GM12878 (cell line): ENCODE measurements around the gene TEC. TPM values are rescaled to one million over a fixed set of nuclear protein-coding genes. Genes with fewer than 3 reads are reported as not detected.
"Not testable (repeated sequence)": the region's sequence is repeated elsewhere in the genome, so short reads cannot be mapped to it uniquely, and the experiment has no call there.

Experiments
- ATAC-seq: fragments of 200-7000 bp; cut with Tn5 transposase; 3 replicates; pipeline ENCODE4 v1.9.1; 2020; ENCODE audit warnings: mild to moderate bottlenecking, moderate library complexity
- BruUV-seq: library from RNA; stranded (reverse); fragments of 400-500 nt; replicated peaks from 2 replicates; lab custom pipeline; 2021; lab: Mats Ljungman, UMichigan
- CTCF ChIA-PET: fragments of 300-600 bp; sonication (Branson Sonifier 250); formaldehyde crosslinking; extraction: SDS; loops from one replicate; lab custom pipeline; 2021; ENCODE audit warnings: inconsistent platforms; lab: Yijun Ruan, JAX
- POLR2A ChIA-PET: fragments of 350-600 bp; formaldehyde crosslinking; extraction: SDS; loops from one replicate; lab custom pipeline; 2021; ENCODE audit warnings: inconsistent platforms; lab: Charles Lee
- RAD21 ChIA-PET: fragments of 300-600 bp; sonication (Branson Sonifier 250); formaldehyde crosslinking; loops from one replicate; lab custom pipeline; 2023; ENCODE audit warnings: antibody characterized with exemption; ENCODE audit not compliant: unreplicated experiment; lab: Charles Lee
- SMC1A ChIA-PET: fragments of 300-600 bp; sonication (Branson Sonifier 250); formaldehyde crosslinking; loops from one replicate; lab custom pipeline; 2023; ENCODE audit not compliant: unreplicated experiment, uncharacterized antibody; lab: Charles Lee
- DNase-seq: peaks from one replicate; pipeline ENCODE4 v3.0.0-alpha.2; 2011; ENCODE audit warnings: low read depth, low spot score
- FAIRE-seq: peaks from 3 replicates; lab custom pipeline; 2011; peaks lifted over from hg19 to GRCh38; lab: Jason Lieb, UNC
- H2AFZ ChIP-seq: 2 replicates; pipeline ENCODE4 v1.6.0; 2011; ENCODE audit warnings: low read depth, low read length, control low read depth; ENCODE audit not compliant: control insufficient read depth
- H3K27ac ChIP-seq: 2 replicates; pipeline ENCODE4 v1.5.1; 2011; ENCODE audit warnings: control low read depth; ENCODE audit not compliant: control insufficient read depth, insufficient read depth
- H3K27me3 ChIP-seq, 2 experiments: replicated peaks in 1 of 2; 2 replicates each; pipeline versions ENCODE4 v1.6.0 to v1.6.1; 2011; ENCODE audit warnings: low read length in 1 of 2; ENCODE audit not compliant: control insufficient read depth in 2 of 2, insufficient read depth in 2 of 2
- H3K36me3 ChIP-seq, 2 experiments: 2 replicates each; pipeline ENCODE4 v1.5.1; 2011; ENCODE audit warnings: low read length in 1 of 2; ENCODE audit not compliant: control insufficient read depth in 2 of 2, insufficient read depth in 2 of 2
- H3K4me1 ChIP-seq: 2 replicates; pipeline ENCODE4 v1.6.1; 2011; ENCODE audit warnings: mild to moderate bottlenecking, low read length, moderate library complexity, mixed read lengths; ENCODE audit not compliant: control insufficient read depth, insufficient read depth
- H3K4me2 ChIP-seq: 2 replicates; pipeline ENCODE4 v1.6.0; 2011; ENCODE audit warnings: control low read depth; ENCODE audit not compliant: control insufficient read depth, insufficient read depth
- H3K4me3 ChIP-seq: fragments of 200-600 bp; sonication (generic); 2 replicates; pipeline ENCODE4 v1.5.1; 2016
- H3K79me2 ChIP-seq: 2 replicates; pipeline ENCODE4 v1.6.0; 2011; ENCODE audit warnings: low read length; ENCODE audit not compliant: control insufficient read depth, insufficient read depth
- H3K9ac ChIP-seq: 2 replicates; pipeline ENCODE4 v1.8.0; 2011; ENCODE audit warnings: low read length, control low read depth, mixed read lengths; ENCODE audit not compliant: control insufficient read depth, insufficient read depth
- H3K9me3 ChIP-seq: replicated peaks from 3 replicates; pipeline ENCODE4 v1.5.1; 2011; ENCODE audit warnings: mild to moderate bottlenecking, low read length; ENCODE audit not compliant: control insufficient read depth, insufficient read depth
- H4K20me1 ChIP-seq: 2 replicates; pipeline ENCODE4 v1.6.0; 2011; ENCODE audit not compliant: control insufficient read depth, insufficient read depth
- ATF3 ChIP-seq: IDR thresholded peaks from 2 replicates; pipeline ENCODE4 v1.6.1; 2011; ENCODE audit warnings: low read depth, mild to moderate bottlenecking, low read length, moderate library complexity, borderline replicate concordance; ENCODE audit errors: extremely low read depth
- BMI1 ChIP-seq: fragments of 450-650 bp; IDR thresholded peaks from 2 replicates; pipeline ENCODE4 v1.6.1; 2016; ENCODE audit warnings: mild to moderate bottlenecking, moderate library complexity, borderline replicate concordance
- CEBPZ ChIP-seq: fragments of 150-350 bp; IDR thresholded peaks from 2 replicates; pipeline ENCODE4 v1.6.1; 2016; ENCODE audit warnings: low read depth, low read length
- EZH2 ChIP-seq: IDR thresholded peaks from 2 replicates; pipeline ENCODE4 v1.6.1; 2012; ENCODE audit warnings: low read depth, mild to moderate bottlenecking, control low read depth, inconsistent platforms, low read length, borderline replicate concordance; ENCODE audit not compliant: control insufficient read depth
- NFYB ChIP-seq: IDR thresholded peaks from 2 replicates; pipeline ENCODE4 v1.6.1; 2011; ENCODE audit warnings: low read depth, mild to moderate bottlenecking, low read length, improper control_type of control experiment, moderate library complexity; ENCODE audit not compliant: insufficient read depth
- POLR2AphosphoS5 ChIP-seq: IDR thresholded peaks from 2 replicates; pipeline ENCODE4 v1.6.1; 2011; ENCODE audit warnings: mild to moderate bottlenecking, low read length, inconsistent platforms
- RELB ChIP-seq: fragments of 450-650 bp; IDR thresholded peaks from 2 replicates; pipeline ENCODE4 v1.6.1; 2017; ENCODE audit warnings: low read depth, mild to moderate bottlenecking, moderate library complexity
- SIN3A ChIP-seq: IDR thresholded peaks from 2 replicates; pipeline ENCODE4 v1.6.1; 2012; ENCODE audit warnings: low read depth, low read length, improper control_type of control experiment
- SMARCA5 ChIP-seq: fragments of 450-650 bp; IDR thresholded peaks from 2 replicates; pipeline ENCODE4 v1.6.1; 2017; ENCODE audit warnings: mild to moderate bottlenecking
- SP1 ChIP-seq: IDR thresholded peaks from one replicate; pipeline ENCODE4 v1.6.1; 2011; ENCODE audit warnings: low read depth, low read length
- STAT3 ChIP-seq: IDR thresholded peaks from 2 replicates; pipeline ENCODE4 v1.6.1; 2011; ENCODE audit warnings: low read depth, low read length, improper control_type of control experiment
- ZNF24 ChIP-seq: fragments of 450-650 bp; IDR thresholded peaks from 2 replicates; pipeline ENCODE4 v1.6.1; 2017; ENCODE audit warnings: antibody characterized with exemption, mild to moderate bottlenecking
- WGBS: methylation state at CpG from one replicate; pipeline ENCODE4 v1.1.6; 2016; ENCODE audit warnings: low lambda C conversion rate; ENCODE audit not compliant: insufficient replicate concordance, insufficient coverage; ENCODE audit errors: missing lambda C conversion rate; 5-methylcytosine and 5-hydroxymethylcytosine counted together
- in situ Hi-C: fragments of 300-500 bp; cut with MboI; formaldehyde crosslinking; loops from 9 replicates; pipeline ENCODE4 v1.14.3; 2018; ENCODE audit warnings: mixed read lengths
- intact Hi-C: fragments of 100-400 bp; cut with micrococcal nuclease; formaldehyde crosslinking; loops from one replicate; pipeline ENCODE4 v1.14.2; 2022; ENCODE audit not compliant: unreplicated experiment
- polyA plus RNA-seq, 11 experiments: library from polyadenylated mRNA; depleted of rRNA in 4 of 11; unstranded in 6 of 11; stranded (reverse) in 5 of 11; fragments of >200 nt; fragmentation: Nextera tagmentation in 4 of 11; fragmentation: Illumina TruSeq in 1 of 11; extraction: Ambion mirVana in 4 of 11; extraction: Trizol in 1 of 11; gene quantifications; 1 replicate in 1 of 11; 2 replicates in 10 of 11; pipeline versions ENCODE4 v1.2.1 to v1.2.3, GENCODE V29; 2011 to 2016; ENCODE audit warnings: inconsistent platforms in 2 of 11, missing spikeins in 2 of 11, low read depth in 1 of 11
- total RNA-seq, 4 experiments: library from RNA; depleted of rRNA in 3 of 4; stranded (reverse); fragments of >200 nt in 3 of 4; fragmentation: Illumina TruSeq in 1 of 4; extraction: Trizol in 1 of 4; gene quantifications; 2 replicates each; pipeline versions ENCODE4 v1.2.1 to v1.2.3, GENCODE V29; 2013 to 2021

The TEC gene
- total and polyA plus RNA-seq, 10 of the 15 experiments (the other 5 are each of a cell fraction or from before 2014, with no cell fraction given): 7.4 to 27.2 (median 17.1) TPM

- ATAC-seq, H2AFZ ChIP-seq, H4K20me1 ChIP-seq, H3K79me2 ChIP-seq, H3K4me2 ChIP-seq, H3K27me3 ChIP-seq, FAIRE-seq, H3K9ac ChIP-seq, RAD21 ChIA-PET, POLR2A ChIA-PET, H3K4me3 ChIP-seq, H3K9me3 ChIP-seq, H3K27ac ChIP-seq, DNase-seq, in situ Hi-C loops, H3K4me1 ChIP-seq, H3K36me3 ChIP-seq, BruUV-seq: not testable (repeated sequence)
- ChIA-PET SMC1A (interaction anchor here (1.1 kb wide), 1 partner anchor 25 kb away, joined by 3 read pairs; no protein-coding TSS in a partner anchor), CTCF (interaction anchor here (0.7 to 1.9 kb wide), 3 partner anchors 86 to 232 kb away, joined by 3 to 13 read pairs (median 3); no protein-coding TSS in a partner anchor)
- intact Hi-C loops: loop anchor here (5.0 kb wide), 2 partner anchors 118 to 648 kb away; no protein-coding TSS in a partner anchor
These were observed 45.1 kb upstream of the TEC start for GRCh38 chr4:48314746-48315145.

GRCh38 chr4:48311896-48312295 lies 42.3 kb upstream of the TEC start:
- no peaks in the 10 kb centered on the region for H3K36me3 ChIP-seq
- no peaks in the 10 kb centered on the region for H3K79me2 ChIP-seq
- H3K27me3 ChIP-seq: no peaks in the 10 kb centered on the region
- ChIA-PET SMC1A (interaction anchor here (1.0 kb wide), 1 partner anchor 12 kb away, joined by 3 read pairs; no protein-coding TSS in a partner anchor), POLR2A (no interaction called here), RAD21 (no interaction called here), CTCF (no interaction called here)
- H3K9ac ChIP-seq: no peak overlapping the region
- no peak overlapping the region for H3K4me3 ChIP-seq
- H3K4me1 ChIP-seq: no peaks in the 10 kb centered on the region
- in situ Hi-C loops: no loop called here
- no peaks in the 10 kb centered on the region for H4K20me1 ChIP-seq
- ATAC-seq (no peak), FAIRE-seq (no peak), DNase-seq (no peak)
- H3K27ac ChIP-seq: no peak overlapping the region
- 42% methylated on average over 3 of the region's 3 CpGs for whole genome bisulfite sequencing
- BruUV-seq: no TSS peak
- intact Hi-C loops: no loop called here
- no peak for TF ChIP-seq ZNF24
- no peak for TF ChIP-seq NFYB
- no peak for TF ChIP-seq SMARCA5
- TF ChIP-seq ATF3: no peak
- no peak for TF ChIP-seq STAT3
- no peak for TF ChIP-seq SP1
- no peak for TF ChIP-seq BMI1
- no peak for TF ChIP-seq SIN3A
- no peak for TF ChIP-seq RELB
- TF ChIP-seq POLR2AphosphoS5: no peak
- no peak for TF ChIP-seq CEBPZ
- no peak for TF ChIP-seq EZH2
- H2AFZ ChIP-seq: no peak overlapping the region
- H3K9me3 ChIP-seq: no peaks in the 10 kb centered on the region
- no peak overlapping the region for H3K4me2 ChIP-seq
